Fibroblast of skin of back (primary cell): ENCODE results near the gene RAB32. TPM values are rescaled to one million over a fixed set of nuclear protein-coding genes. Genes with fewer than 3 reads are reported as not detected.
"Not testable (repeated sequence)": the region's sequence is repeated elsewhere in the genome, so short reads cannot be mapped to it uniquely, and the experiment has no call there.

ENCODE experiments used
- DNase-seq: peaks from one replicate; pipeline ENCODE4 v3.0.0-alpha.2; 2013
- polyA plus RNA-seq, 2 experiments: library from polyadenylated mRNA; unstranded; fragments of 120-200 nt; gene quantifications; one replicate each; pipeline ENCODE4 v1.2.1, GENCODE V29; 2013; ENCODE audit not compliant: insufficient read length in 2 of 2

RAB32 gene
- 79.5 TPM for polyA plus RNA-seq (2013, experiment 1 of 2; ENCODE audit: insufficient read length)
- polyA plus RNA-seq (2013, experiment 2 of 2; ENCODE audit: insufficient read length), result 79.8 TPM

- DNase-seq, result peak; percentile 95
These were observed at the start of gene RAB32 for GRCh38 chr6:146543211-146543939. Gene RAB32 (plus strand): TSS chr6:146543833. CDS start chr6:146543872, 39 bp downstream.

GRCh38 chr6:146498309-146498708 is 45.3 kb upstream of the RAB32 start:
- no peak for DNase-seq

GRCh38 chr6:146503096-146503495 is 40.5 kb upstream of the RAB32 start:
- no peak for DNase-seq

GRCh38 chr6:146515212-146515611 is 28.4 kb upstream of the RAB32 start:
- DNase-seq, result no peak

GRCh38 chr6:146526192-146526591 is 17.4 kb upstream of the RAB32 start:
- peak; percentile 22 for DNase-seq

GRCh38 chr6:146532702-146533101 is 10.9 kb upstream of the RAB32 start:
- DNase-seq, result no peak

- DNase-seq, result no peak
These were observed 787 bp upstream of the RAB32 start for GRCh38 chr6:146542881-146543210.

GRCh38 chr6:146543940-146544615 is 445 bp downstream of the RAB32 start:
- DNase-seq, result peak; percentile 62

GRCh38 chr6:146544616-146545182 is 1.1 kb downstream of the RAB32 start:
- peak; percentile 16 for DNase-seq

GRCh38 chr6:146545581-146545980 is 1.9 kb downstream of the RAB32 start:
- DNase-seq, result peak; percentile 79

GRCh38 chr6:146546443-146547043 is 2.9 kb downstream of the RAB32 start:
- DNase-seq, result peak; percentile 95

- no peak for DNase-seq
These were observed 4.3 kb downstream of the RAB32 start for GRCh38 chr6:146547889-146548288.

GRCh38 chr6:146548898-146549374 is 5.3 kb downstream of the RAB32 start:
- no peak for DNase-seq

- DNase-seq, result peak; percentile 26
These were observed 7.3 kb downstream of the RAB32 start for GRCh38 chr6:146550911-146551310.

GRCh38 chr6:146551545-146551944 is 7.9 kb downstream of the RAB32 start:
- DNase-seq, result no peak

- no peak for DNase-seq
These were observed 9.9 kb downstream of the RAB32 start for GRCh38 chr6:146553377-146554135.

GRCh38 chr6:146560607-146561006 is 17.0 kb downstream of the RAB32 start:
- DNase-seq, result no peak

- DNase-seq, result not testable (repeated sequence)
These were observed 23.0 kb downstream of the RAB32 start for GRCh38 chr6:146566661-146567060.

GRCh38 chr6:146568619-146569018 is 25.0 kb downstream of the RAB32 start:
- DNase-seq, result not testable (repeated sequence)

- DNase-seq, result no peak
These were observed 30.6 kb downstream of the RAB32 start for GRCh38 chr6:146574211-146574610.

GRCh38 chr6:146578054-146578453 is 34.4 kb downstream of the RAB32 start:
- DNase-seq, result peak; percentile 38

GRCh38 chr6:146581968-146582367 is 38.3 kb downstream of the RAB32 start:
- no peak for DNase-seq
